HUES64 (cell line): ENCODE measurements around the gene MEPCE.

ENCODE experiments used
- H3K27ac ChIP-seq: 2 replicates; pipeline ENCODE4 v1.7.0; 2013; ENCODE audit warnings: low read depth, low read length, inconsistent platforms
- H3K27me3 ChIP-seq: 2 replicates; pipeline ENCODE4 v1.6.1; 2013; ENCODE audit warnings: mild to moderate bottlenecking, low read length; ENCODE audit not compliant: insufficient read depth
- H3K36me3 ChIP-seq: 2 replicates; pipeline ENCODE4 v1.6.1; 2013; ENCODE audit warnings: mild to moderate bottlenecking, low read length; ENCODE audit not compliant: insufficient read depth
- H3K4me1 ChIP-seq: 2 replicates; pipeline ENCODE4 v1.6.1; 2013; ENCODE audit warnings: mild to moderate bottlenecking, low read length, moderate library complexity; ENCODE audit not compliant: insufficient read depth
- H3K4me3 ChIP-seq: 2 replicates; pipeline ENCODE4 v1.5.1; 2013; ENCODE audit warnings: mild to moderate bottlenecking, low read length, moderate library complexity
- H3K9ac ChIP-seq: 2 replicates; pipeline ENCODE4 v1.6.1; 2013; ENCODE audit warnings: mild to moderate bottlenecking, low read depth, low read length
- H3K9me3 ChIP-seq: 2 replicates; pipeline ENCODE4 v1.6.1; 2013; ENCODE audit warnings: low read depth, low read length; ENCODE audit not compliant: insufficient read depth
- WGBS: fragments of 150-250, 120-280 bp; methylation state at CpG from one replicate; pipeline ENCODE4 v1.1.7; 2013; ENCODE audit warnings: missing lambda C conversion rate; 5-methylcytosine and 5-hydroxymethylcytosine counted together

MEPCE gene

GRCh38 chr7:100393233-100393905 lies 36.3 kb upstream of the MEPCE start:
- no peaks in the 10 kb centered on the region for H3K27me3 ChIP-seq
- 80% methylated on average over 4 of the region's 4 CpGs for WGBS
- no peak overlapping the region for H3K27ac ChIP-seq
- H3K9me3 ChIP-seq, result no peaks in the 10 kb centered on the region
- no peak overlapping the region for H3K4me3 ChIP-seq
- H3K4me1 ChIP-seq, result peaks cover 3% of the 10 kb centered on the region; the same call in 1 of the 2 replicates
- H3K9ac ChIP-seq, result no peak overlapping the region
- no peaks in the 10 kb centered on the region for H3K36me3 ChIP-seq

DNA sequence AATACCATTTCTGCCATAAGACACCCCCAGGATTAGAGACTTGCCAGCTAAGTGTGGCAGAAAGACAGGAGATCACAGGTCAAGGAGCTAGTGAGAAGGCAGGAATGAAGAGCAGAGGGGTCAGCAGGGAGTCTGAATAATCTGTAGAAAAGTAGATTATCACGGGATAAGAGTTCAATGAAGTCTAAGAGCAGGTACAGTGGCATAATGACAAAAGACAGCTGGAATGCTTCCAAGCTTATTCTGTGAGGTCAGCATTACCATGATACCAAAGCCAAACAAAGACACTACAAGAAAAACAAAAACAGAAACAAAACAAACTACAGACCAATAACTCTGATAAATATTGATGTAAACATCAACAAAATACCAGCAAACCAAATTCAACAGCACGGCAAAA lies 35.6 kb upstream of the MEPCE start:
- no peak overlapping the region for H3K9ac ChIP-seq

GRCh38 chr7:100396421-100396982 lies 33.1 kb upstream of the MEPCE start:
- no peak overlapping the region for H3K4me3 ChIP-seq
- H3K4me1 ChIP-seq, result peaks cover 3% of the 10 kb centered on the region; the same call in 1 of the 2 replicates
- H3K9me3 ChIP-seq, result no peaks in the 10 kb centered on the region
- no peak overlapping the region for H3K9ac ChIP-seq
- no peaks in the 10 kb centered on the region for H3K36me3 ChIP-seq
- H3K27ac ChIP-seq, result no peak overlapping the region
- H3K27me3 ChIP-seq, result no peaks in the 10 kb centered on the region
- WGBS, result 90% methylated on average over 8 of the region's 9 CpGs

More for the DNA sequence above, 35.6 kb upstream of the MEPCE start:
- no peaks in the 10 kb centered on the region for H3K27me3 ChIP-seq
- no peaks in the 10 kb centered on the region for H3K9me3 ChIP-seq
- H3K27ac ChIP-seq, result no peak overlapping the region
- H3K4me1 ChIP-seq, result peaks cover 3% of the 10 kb centered on the region; the same call in 1 of the 2 replicates
- no peak overlapping the region for H3K4me3 ChIP-seq
- no peaks in the 10 kb centered on the region for H3K36me3 ChIP-seq
- 84% methylated on average over 2 of the region's 2 CpGs for WGBS

DNA sequence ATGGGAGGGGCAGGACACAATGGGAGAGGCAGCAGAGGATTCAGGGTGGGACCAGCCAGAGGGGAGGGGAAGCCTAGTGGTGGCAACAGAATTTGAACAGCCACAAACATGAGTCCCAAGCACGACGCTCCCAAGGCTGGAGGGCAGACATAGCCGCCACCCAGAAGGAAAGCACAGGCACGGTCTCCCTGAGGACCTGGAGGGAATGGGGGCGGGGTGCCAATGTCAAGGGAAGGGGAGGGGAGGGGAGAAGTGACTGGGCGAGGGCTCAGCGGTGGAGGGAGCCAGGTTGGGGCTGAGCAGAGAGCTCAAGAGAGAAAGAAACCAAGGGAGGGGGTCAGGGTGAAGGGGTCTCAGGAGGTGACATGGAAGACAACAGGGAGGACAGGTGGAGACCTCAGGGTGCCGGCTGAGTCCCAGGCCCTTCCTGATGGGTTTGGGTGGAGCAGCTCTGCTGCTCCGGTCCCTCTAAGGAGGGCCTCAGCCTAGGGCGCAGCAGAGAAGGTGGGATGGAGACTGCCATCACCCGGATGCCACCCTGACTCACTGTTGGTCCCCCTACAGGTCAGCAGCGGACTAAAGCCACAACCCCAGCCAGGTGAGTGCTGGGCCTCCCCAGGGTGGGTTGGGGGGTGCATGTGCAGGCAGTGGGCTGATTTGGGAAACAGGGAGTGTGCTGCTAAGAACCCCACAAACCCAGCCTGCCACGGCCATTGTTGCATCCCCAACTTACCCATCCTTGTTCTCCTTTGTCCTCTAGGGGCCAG lies 32.1 kb upstream of the MEPCE start:
- 68% methylated on average over 13 of the region's 13 CpGs for WGBS
- H3K27ac ChIP-seq, result no peak overlapping the region
- H3K36me3 ChIP-seq, result no peaks in the 10 kb centered on the region
- no peaks in the 10 kb centered on the region for H3K27me3 ChIP-seq
- H3K4me3 ChIP-seq, result no peak overlapping the region
- no peaks in the 10 kb centered on the region for H3K9me3 ChIP-seq
- peaks cover 3% of the 10 kb centered on the region; the same call in 1 of the 2 replicates for H3K4me1 ChIP-seq
- no peak overlapping the region for H3K9ac ChIP-seq

- peaks cover 3% of the 10 kb centered on the region; the same call in 1 of the 2 replicates for H3K4me1 ChIP-seq
- H3K36me3 ChIP-seq, result no peaks in the 10 kb centered on the region
- no peak overlapping the region for H3K9ac ChIP-seq
- H3K9me3 ChIP-seq, result no peaks in the 10 kb centered on the region
- H3K4me3 ChIP-seq, result no peak overlapping the region
- 68% methylated on average over 2 of the region's 2 CpGs for WGBS
- H3K27ac ChIP-seq, result no peak overlapping the region
- H3K27me3 ChIP-seq, result no peaks in the 10 kb centered on the region
These were observed 31.4 kb upstream of the MEPCE start for GRCh38 chr7:100398239-100398638.

DNA sequence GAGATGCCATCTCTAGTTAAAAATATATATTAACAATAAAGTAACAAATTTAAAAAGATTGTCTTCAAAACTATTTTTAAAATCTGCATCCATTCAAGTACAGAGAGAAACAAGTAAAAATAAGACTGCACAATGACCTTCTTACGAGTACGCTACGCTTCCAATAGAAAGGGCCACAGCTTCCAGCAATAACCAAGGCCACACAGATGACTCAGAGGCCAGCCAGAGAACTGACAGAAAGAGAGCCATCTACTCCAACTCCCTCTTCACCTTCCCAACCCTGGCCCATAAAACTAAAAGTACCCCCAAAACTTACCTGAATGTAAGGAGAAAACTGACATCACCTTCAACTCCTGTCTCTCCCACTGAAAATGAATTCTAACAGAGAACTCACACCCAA lies 29.6 kb upstream of the MEPCE start:
- WGBS, result 97% methylated on average over 3 of the region's 3 CpGs
- H3K4me1 ChIP-seq, result peaks cover 3% of the 10 kb centered on the region; the same call in 1 of the 2 replicates
- no peak overlapping the region for H3K9ac ChIP-seq
- no peak overlapping the region for H3K27ac ChIP-seq
- no peaks in the 10 kb centered on the region for H3K36me3 ChIP-seq
- H3K9me3 ChIP-seq, result no peaks in the 10 kb centered on the region
- H3K27me3 ChIP-seq, result no peaks in the 10 kb centered on the region
- H3K4me3 ChIP-seq, result no peak overlapping the region

DNA sequence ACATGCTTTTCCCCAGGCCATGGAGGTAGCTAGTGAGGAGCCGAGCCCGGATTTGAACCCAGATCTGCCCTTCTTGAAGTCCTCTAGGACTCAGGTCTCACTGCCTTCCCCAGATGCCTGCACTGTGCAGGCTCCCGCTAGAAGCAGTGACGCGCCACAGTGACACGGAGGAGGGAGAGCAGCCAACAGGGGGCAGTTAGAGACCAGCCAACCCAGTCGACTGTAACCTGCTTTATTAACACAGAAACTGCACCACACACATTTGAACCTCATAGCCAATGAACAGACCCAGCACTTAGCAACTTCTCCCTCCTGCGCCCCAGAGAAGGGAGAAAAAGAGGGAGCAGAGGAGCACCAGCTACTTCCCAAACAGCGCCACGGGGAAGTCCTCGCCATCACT lies 29.0 kb upstream of the MEPCE start:
- Histone ChIP-seq H3K36me3 (no peaks in the 10 kb centered on the region), H3K4me1 (peaks cover 3% of the 10 kb centered on the region; the same call in 1 of the 2 replicates), H3K27me3 (no peaks in the 10 kb centered on the region), H3K4me3 (no peak overlapping the region), H3K27ac (no peak overlapping the region), H3K9ac (no peak overlapping the region), H3K9me3 (no peaks in the 10 kb centered on the region)
- 63% methylated on average over 11 of the region's 11 CpGs for WGBS

DNA sequence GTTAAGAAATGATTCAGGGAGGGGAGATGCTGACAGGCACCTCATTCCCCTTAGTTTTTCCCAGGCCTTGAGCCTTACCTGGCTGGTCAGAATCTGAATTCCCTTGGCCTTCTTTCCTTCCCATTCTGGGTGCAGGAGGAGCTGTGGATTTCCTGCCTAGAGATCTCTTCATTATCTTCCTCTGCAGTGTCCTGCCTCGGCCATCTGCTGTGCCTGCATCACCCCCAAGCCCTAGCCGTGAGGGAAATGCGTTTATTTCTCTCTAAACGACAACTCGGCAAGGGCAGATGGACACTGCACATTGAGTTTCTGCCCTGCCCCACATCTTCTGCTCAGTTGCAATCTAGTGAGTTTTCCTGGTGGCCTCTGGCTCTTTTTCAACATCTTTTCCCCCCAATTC lies 27.8 kb upstream of the MEPCE start:
- Histone ChIP-seq H3K27me3 (no peaks in the 10 kb centered on the region), H3K4me1 (peaks cover 3% of the 10 kb centered on the region; the same call in 1 of the 2 replicates), H3K27ac (no peak overlapping the region), H3K9ac (no peak overlapping the region), H3K4me3 (no peak overlapping the region), H3K9me3 (no peaks in the 10 kb centered on the region), H3K36me3 (no peaks in the 10 kb centered on the region)
- 86% methylated on average over 5 of the region's 5 CpGs for WGBS

DNA sequence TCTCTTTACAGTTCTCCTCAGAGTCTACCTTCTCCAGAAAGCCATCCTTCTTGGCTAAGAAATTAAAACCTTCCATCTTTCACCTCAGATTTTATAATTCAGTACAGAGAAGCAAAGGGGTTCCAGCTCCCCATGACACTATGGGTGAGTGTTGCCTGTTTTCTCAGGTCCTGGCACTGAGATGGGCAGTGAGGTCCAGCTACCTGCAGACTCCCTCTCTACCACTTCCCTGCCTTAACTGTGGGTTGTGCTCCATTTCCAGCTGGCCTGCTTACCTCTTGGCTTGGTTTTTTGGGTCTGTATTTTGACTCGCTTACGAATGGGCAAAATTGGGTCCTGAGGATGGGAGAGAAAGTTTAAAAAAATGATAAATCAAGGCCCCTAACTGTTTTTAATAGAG lies 27.4 kb upstream of the MEPCE start:
- no peak overlapping the region for H3K9ac ChIP-seq
- no peak overlapping the region for H3K27ac ChIP-seq
- H3K4me3 ChIP-seq, result no peak overlapping the region
- no peaks in the 10 kb centered on the region for H3K36me3 ChIP-seq
- H3K9me3 ChIP-seq, result no peaks in the 10 kb centered on the region
- peaks cover 3% of the 10 kb centered on the region; the same call in 1 of the 2 replicates for H3K4me1 ChIP-seq
- H3K27me3 ChIP-seq, result no peaks in the 10 kb centered on the region
- 93% methylated on average over 2 of the region's 2 CpGs for WGBS

DNA sequence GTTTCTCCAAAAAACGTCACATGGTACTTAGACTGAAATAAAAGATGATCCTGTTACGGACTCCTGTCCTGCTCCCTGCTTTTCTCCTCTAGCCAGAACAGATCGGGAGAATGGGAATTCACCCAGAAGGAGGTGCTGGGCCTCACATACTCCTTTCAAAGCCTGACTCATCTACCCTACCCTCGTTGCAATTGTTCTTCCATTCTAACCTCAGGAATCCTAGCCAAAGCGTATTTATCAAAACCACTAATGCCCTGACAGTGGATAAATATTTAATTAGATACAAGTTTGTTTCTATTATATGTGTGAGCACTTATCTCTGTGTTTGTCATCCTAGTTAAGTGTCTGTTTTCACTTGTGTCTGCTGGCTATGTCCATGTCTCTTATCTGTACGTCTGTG lies 22.9 kb upstream of the MEPCE start:
- H3K9ac ChIP-seq, result no peak overlapping the region
- H3K4me1 ChIP-seq, result no peaks in the 10 kb centered on the region
- no peaks in the 10 kb centered on the region for H3K9me3 ChIP-seq
- WGBS, result 72% methylated on average over 6 of the region's 6 CpGs
- H3K36me3 ChIP-seq, result no peaks in the 10 kb centered on the region
- H3K27me3 ChIP-seq, result peaks cover 6% of the 10 kb centered on the region; the same call in 1 of the 2 replicates
- H3K27ac ChIP-seq, result no peak overlapping the region
- no peak overlapping the region for H3K4me3 ChIP-seq
